ENCODE data around the gene DNPEP. TPM values are rescaled to one million over a fixed set of nuclear protein-coding genes. Genes with fewer than 3 reads are reported as not detected.
"Not testable (repeated sequence)": the region's sequence is repeated elsewhere in the genome, so short reads cannot be mapped to it uniquely, and the experiment has no call there.

Gene DNPEP
- total and polyA plus RNA-seq, 2 of the 4 experiments (the other 2 are of a cell fraction), result 74.2 to 89.4 TPM

DNA sequence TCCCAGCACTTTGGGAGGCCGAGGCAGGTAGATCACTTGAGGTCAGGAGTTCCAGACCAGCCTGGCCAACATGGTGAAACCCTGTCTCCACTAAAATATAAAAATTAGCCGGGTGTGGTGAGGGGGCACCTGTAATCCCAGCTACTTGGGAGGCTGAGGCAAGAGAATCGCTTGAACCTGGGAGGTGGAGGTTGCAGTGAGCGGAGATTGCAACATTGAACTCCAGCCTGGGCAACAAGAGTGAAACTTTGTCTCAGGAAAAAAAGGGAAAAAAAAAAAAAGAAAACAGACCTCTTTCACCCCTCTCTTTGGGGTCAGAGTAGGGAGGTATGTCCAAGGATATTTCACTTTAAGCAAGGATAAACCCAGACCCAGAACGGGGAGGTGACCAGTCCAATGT lies 19.6 kb upstream of the DNPEP start:
- POLR2A ChIA-PET (ENCODE audit: unreplicated experiment); BruUV-seq (replicated peaks); H3K9ac ChIP-seq (ENCODE audit: low read depth, low read length); H3K79me1 ChIP-seq (ENCODE audit: low read depth in 1 of 2, low read length in 2 of 2); ATAC-seq (ENCODE audit: low read depth); DNase-seq; H3K56ac ChIP-seq (ENCODE audit: extremely low read depth, insufficient read depth, low read length); H3K9me3 ChIP-seq (ENCODE audit: control insufficient read depth, insufficient read depth, low read length); intact Hi-C loops (cut with micrococcal nuclease); H3K4me2 ChIP-seq (ENCODE audit: low read depth, low read length); H4K20me1 ChIP-seq (ENCODE audit: insufficient read depth, low read length); H3K4me3 ChIP-seq (ENCODE audit: insufficient read depth, low read depth, low read length); CTCF ChIA-PET; dilution Hi-C loops (cut with HindIII; ENCODE audit: low sequenced_read_pairs, unreplicated experiment); H3K27me3 ChIP-seq (ENCODE audit: control insufficient read depth, insufficient read depth, low read length); H3K36me3 ChIP-seq (ENCODE audit: control insufficient read depth, insufficient read depth, low read length): not testable (repeated sequence)
- H2BK15ac ChIP-seq (ENCODE audit: low read depth, low read length), result peak overlapping the region; percentile 94; the same call in 2 of the 3 replicates
- peak overlapping the region; percentile 96 for H2AK9ac ChIP-seq (replicated peaks; ENCODE audit: low read depth, low read length, poor library complexity)
- peak overlapping the region; percentile 98 for H2BK120ac ChIP-seq (ENCODE audit: low read depth, low read length)
- H2AK5ac ChIP-seq (ENCODE audit: low read depth, low read length), result peak overlapping the region; percentile 92
- H3K14ac ChIP-seq (replicated peaks; ENCODE audit: low read depth, low read length), result peak overlapping the region; percentile 99
- H3K4ac ChIP-seq (ENCODE audit: low read depth, low read length), result peak overlapping the region; percentile 99
- H2AFZ ChIP-seq (replicated peaks; ENCODE audit: low read length, poor library complexity), result peak overlapping the region; percentile 75
- WGBS, 2 experiments (ENCODE audit: extremely low coverage in 2 of 2, insufficient read length in 1 of 2), result 100% methylated on average over 1 of the region's 5 CpGs; no CpG with 5 or more reads in 1 of the 2 experiments
- H3K18ac ChIP-seq (ENCODE audit: low read depth, low read length), result peak overlapping the region; percentile 88
- H2BK20ac ChIP-seq (ENCODE audit: low read depth, low read length), result peak overlapping the region; percentile 100
- peak overlapping the region; percentile 99 for H4K91ac ChIP-seq (ENCODE audit: insufficient read depth, low read depth, low read length)
- peak overlapping the region; percentile 78; the same call in 1 of the 2 replicates for H4K5ac ChIP-seq (ENCODE audit: low read depth, low read length)
- H3K27ac ChIP-seq (ENCODE audit: insufficient read depth, low read length), result peak overlapping the region; percentile 44; the same call in 1 of the 2 replicates
- peaks cover 21% of the 10 kb centered on the region for H3K4me1 ChIP-seq (ENCODE audit: control insufficient read depth, insufficient read depth, low read length)
- peak overlapping the region; percentile 97 for H3K23ac ChIP-seq (ENCODE audit: low read depth, low read length)
- in situ Hi-C loops (cut with MboI; ENCODE audit: low sequenced_read_pairs), result loop anchor here (5.0 kb wide), 1 partner anchor 55 kb away; no protein-coding TSS in a partner anchor
- peak overlapping the region; percentile 86 for H2BK5ac ChIP-seq (ENCODE audit: low read depth, low read length, poor library complexity, severe bottlenecking)
- peak overlapping the region; percentile 94 to 96 for H4K8ac ChIP-seq (ENCODE audit: low read depth in 2 of 2, low read length in 2 of 2)
- H3K9me1 ChIP-seq (ENCODE audit: insufficient read depth, low read length), result peaks cover 24% of the 10 kb centered on the region

All from IMR-90 (cell line).